SU-DHL-6 (cell line): Measurements from ENCODE around the gene CYB5A.

ENCODE experiments used
- CTCF ChIP-seq: fragments of 200-600 bp; sonication (generic); IDR thresholded peaks from one replicate; pipeline ENCODE4 v1.5.1; 2017; ENCODE audit warnings: antibody characterized with exemption, mild to moderate bottlenecking, low read length, moderate library complexity; ENCODE audit not compliant: insufficient read depth, poor library complexity, severe bottlenecking
- EZH2phosphoT487 ChIP-seq: fragments of 200-600 bp; sonication (generic), shearing (Covaris generic); conservative IDR thresholded peaks from 2 replicates; pipeline ENCODE4 v1.6.1; 2018; ENCODE audit warnings: mild to moderate bottlenecking, antibody characterized with exemption, low read length, moderate library complexity, mixed read lengths

GRCh38 chr18:74288730-74289129, 3.0 kb downstream of the CYB5A start:
- TF ChIP-seq CTCF (no peak), EZH2phosphoT487 (no peak)
